Measurements from ENCODE around the gene CASZ1.

CASZ1 gene

GRCh38 chr1:10706376-10706913 is 90.0 kb downstream of the CASZ1 start:
- DNase-seq (ENCODE audit: low spot score): no peak

DNA sequence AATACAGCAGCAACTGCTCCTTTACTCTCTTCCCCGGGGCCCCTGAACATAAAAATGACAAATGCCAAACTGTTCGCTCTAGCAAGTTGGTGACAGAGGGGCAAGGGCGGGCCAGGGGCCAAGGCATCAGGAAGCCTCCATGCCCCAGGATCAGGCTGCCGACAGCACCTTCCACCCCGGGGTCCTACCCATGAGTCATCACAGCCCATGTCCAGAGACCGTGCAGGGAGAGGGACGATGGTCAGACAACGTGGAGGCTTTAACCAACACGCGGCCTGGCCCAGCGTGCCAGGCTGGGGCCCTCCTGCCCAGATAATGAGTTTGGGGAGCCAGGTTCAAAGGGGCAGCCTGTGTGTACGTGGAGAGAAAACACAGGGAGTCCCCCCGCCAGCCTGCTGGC is 90.5 kb downstream of the CASZ1 start:
- DNase-seq (ENCODE audit: low spot score): no peak

GRCh38 chr1:10704368-10704882 is 92.0 kb downstream of the CASZ1 start:
- peak; percentile 76 for DNase-seq (ENCODE audit: low spot score)

- DNase-seq (ENCODE audit: low spot score): no peak
Measured at GRCh38 chr1:10703702-10704101, 92.7 kb downstream of the CASZ1 start.

- no peak for DNase-seq (ENCODE audit: low spot score)
Measured at GRCh38 chr1:10701145-10701544, 95.3 kb downstream of the CASZ1 start.

GRCh38 chr1:10699470-10699835 is 97.0 kb downstream of the CASZ1 start:
- no peak for DNase-seq (ENCODE audit: low spot score)

DNA sequence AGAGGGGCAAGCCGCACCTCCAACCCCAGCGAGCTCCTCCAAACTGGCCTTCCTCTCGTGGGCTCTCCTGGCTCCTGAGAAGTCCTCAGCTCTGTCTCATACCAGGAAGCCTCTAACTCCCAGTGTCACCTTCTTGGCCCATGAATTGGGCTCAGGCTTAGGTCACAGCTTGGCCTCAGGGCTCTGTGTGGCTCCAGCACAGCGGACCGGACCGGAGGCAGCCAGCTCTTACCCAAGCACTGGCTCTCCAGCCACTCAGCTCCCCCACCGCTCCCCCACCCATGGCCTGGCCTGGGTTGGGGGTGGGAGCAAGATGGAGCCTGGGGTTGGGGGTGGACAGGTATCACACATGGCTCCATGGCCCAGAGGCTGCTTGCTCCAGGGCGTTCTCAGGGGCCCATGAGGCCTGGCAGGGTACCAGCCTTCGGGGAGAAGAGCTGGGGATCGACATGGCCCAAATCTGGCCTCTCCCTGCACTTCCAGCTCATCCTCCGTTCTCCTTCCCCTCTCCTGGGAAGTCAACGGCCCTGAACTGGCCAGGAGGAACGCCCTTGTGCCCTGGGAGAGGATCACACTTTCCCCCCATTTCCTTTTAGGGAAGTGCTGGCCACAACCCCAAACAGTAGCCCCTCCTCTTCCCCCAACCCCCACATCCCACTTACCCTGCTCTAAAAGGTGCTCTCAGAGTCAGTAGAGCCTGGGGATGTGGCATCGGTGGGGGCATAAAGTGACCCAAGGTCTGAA is 97.5 kb downstream of the CASZ1 start:
- no peak for DNase-seq (ENCODE audit: low spot score)

GRCh38 chr1:10697621-10698160 is 98.8 kb downstream of the CASZ1 start:
- DNase-seq (ENCODE audit: low spot score): no peak

- no peak for DNase-seq (ENCODE audit: low spot score)
Measured at GRCh38 chr1:10696977-10697376, 99.5 kb downstream of the CASZ1 start.

DNA sequence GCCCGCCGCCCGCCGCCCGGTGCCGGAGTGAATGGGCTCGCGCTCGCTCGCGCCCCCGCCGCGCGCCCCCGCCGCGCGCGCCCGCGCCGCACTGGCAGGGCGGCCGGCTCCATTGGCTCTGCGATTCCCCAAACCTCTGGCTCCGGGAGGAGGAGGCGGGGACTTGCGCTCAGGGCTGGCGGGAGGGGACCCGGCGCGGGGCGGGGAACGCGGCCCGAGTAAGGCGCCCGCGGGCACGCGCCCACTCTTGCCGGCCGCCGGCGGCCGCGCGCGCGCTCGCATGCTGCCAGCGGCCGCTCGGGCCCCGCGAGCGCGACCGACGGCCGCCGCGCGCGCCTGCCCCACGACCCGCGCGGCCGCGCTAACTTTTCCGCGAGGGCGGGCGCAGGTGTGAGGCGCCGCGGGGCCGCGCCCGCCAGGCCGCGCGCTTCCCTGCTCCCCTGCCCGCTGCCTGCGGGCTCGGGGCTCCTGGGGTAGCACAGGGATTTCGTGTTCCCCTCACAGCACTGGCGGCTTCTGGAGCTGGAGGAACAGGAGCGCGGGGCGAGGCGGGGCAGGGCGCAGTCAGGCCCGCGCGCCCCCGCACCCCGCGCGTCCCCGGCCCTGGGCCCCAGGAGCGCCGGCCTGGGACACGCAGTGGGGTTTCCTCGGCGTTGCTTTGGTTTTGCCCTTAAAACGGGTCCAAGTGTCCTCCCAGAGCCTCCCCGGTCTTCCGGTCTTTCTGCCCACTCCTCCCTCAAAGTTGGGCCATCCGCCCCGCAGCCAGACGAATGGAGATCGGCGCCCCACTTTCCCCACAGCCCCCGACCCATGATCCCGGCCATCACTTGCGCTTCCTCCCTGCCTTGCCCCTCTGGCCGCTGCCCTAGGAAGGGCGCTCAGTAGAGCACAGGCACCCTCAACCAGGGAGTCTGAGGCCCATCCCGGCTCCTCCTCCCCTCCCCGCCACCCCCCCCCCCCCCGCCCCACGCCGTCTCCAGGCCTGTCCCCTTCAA is 101.5 kb downstream of the CASZ1 start:
- peak; percentile 99 for DNase-seq (ENCODE audit: low spot score)

DNA sequence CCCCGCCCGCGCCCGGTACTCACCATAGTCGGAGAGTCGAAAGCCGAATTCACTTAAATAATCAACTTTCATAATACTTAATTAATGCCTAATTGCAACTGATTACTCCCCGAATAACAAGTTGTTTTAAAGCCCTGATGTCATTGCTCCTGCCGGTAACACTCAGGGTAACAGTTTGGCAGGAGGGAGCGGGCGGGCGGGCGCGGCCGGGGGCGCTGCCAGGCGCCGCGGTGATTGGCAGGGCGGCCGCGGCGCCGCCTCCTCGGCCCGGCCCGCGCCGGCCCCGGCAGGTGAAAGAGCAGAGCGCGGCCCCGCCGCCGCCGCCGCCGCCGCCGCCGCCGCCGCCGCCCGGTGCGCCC is 102.2 kb downstream of the CASZ1 start:
- DNase-seq (ENCODE audit: low spot score): peak; percentile 93

DNA sequence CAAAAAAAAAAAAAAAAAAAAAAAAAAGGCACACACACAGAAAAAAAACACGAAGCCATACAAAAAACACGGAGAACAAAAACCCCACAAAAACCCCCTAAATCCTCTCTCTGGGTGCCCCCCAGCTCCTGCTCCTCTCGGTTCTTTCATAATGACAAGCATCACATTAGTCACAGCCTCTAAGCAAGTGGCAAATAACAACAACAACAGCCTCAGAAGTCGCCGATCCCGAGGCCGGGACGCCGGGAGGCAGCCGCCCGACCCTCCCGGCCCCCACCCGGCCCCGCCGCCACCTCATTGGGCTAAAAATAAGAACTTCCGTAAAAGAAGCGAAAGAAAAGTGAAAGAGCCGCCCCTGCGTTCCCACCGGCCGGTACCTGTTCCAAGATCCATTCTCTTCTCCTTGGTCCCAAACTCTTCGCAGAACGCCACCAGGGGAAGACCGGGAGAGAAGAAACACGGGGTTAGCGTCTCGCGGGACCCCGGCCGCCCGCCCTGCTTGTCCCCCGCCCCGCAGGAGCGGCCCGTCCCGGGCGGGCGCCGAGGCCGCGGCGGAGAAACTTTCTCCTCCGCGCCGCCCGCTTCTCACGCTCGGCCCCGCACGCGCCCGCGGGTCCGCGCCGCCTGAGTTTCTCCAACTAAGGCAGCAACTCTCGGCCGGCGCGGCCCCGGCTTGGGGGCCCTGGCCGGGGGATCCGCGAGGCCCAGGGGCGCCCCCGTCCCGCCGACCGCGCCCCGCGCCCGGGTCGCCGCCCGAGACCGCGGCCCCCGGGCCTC is 102.8 kb downstream of the CASZ1 start:
- DNase-seq (ENCODE audit: low spot score): peak; percentile 54

- DNase-seq (ENCODE audit: low spot score): no peak
Measured at GRCh38 chr1:10693152-10693496, 103.3 kb downstream of the CASZ1 start.

DNA sequence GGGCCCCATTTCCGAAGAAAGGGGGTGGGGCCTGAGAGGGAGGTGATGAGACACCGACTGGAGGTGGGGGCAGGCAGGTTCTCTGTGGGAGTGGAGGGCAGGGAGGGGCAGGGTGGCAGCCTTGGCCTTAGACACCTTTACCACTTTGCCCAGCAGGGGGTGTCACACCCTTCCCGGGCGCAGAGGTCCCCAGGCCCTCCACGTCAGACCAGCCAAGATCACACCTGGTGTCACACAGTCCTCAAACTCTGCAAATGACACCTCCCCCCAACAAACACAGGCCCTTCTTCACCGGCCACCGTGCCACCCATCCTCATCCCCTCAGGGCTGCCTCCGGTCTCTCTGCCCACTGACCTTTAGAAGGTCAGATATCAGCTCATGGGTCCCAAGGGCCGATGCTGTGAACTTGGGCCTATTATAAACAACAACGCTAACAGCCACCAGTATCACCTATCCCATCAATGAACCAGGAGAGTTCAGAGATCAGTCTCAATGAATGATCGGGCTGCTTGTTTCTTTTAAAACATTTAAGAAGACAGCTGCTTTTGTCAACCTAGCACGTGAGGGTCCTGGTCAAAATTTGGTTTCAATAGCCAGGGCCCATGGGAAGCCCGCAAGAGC is 103.9 kb downstream of the CASZ1 start:
- DNase-seq (ENCODE audit: low spot score): peak; percentile 85

DNA sequence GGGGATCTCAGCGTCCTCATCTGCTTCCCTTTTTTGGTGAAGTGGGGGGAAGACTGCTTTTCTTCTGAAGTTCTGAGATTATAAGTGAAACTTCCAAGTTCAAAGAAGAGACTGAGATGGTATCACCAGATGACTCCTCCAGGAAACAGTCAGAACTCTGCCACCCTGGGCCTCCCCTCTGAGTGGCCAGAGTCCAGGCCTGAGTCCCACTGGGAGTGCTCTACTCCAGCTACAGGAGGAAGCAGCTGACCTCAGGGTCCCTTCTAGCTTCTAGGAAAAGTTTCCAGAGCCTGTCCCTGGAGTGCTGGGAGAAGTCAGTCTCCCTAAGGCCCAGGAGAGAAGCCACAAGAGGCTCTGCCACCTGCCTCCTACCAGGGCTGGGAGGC is 104.7 kb downstream of the CASZ1 start:
- DNase-seq (ENCODE audit: low spot score): no peak

DNA sequence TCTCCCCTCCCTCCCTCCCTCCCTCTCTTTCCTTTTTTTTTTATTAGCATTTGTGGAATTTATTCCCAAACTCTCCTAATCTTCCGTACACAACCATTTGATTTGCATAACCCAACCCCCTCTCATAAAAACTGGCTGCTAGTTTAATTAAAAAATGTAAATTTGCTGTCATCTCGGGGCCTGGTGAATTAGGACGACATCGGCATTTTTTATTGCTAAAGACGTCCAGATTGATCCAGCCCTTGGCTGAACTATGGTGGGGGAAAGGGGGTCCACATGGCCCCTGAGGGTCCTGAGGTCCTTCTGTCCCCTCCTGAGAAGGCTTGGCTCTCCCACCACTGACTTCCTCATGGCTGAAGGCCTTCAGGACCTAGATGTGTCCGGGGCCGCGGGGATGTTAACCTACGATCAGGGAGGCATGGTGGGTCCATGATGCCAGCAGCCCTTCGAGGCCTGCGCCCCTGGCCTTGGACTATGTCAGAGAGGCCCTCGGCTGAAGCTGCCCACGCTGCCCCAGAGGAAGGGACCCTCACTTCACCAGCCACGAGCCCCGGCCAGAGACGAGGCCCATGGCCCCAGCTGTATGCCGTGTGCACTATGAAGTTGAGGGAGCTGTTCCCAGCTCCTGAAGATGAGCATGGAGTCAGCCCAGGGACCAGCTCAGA is 105.2 kb downstream of the CASZ1 start:
- no peak for DNase-seq (ENCODE audit: low spot score)

DNA sequence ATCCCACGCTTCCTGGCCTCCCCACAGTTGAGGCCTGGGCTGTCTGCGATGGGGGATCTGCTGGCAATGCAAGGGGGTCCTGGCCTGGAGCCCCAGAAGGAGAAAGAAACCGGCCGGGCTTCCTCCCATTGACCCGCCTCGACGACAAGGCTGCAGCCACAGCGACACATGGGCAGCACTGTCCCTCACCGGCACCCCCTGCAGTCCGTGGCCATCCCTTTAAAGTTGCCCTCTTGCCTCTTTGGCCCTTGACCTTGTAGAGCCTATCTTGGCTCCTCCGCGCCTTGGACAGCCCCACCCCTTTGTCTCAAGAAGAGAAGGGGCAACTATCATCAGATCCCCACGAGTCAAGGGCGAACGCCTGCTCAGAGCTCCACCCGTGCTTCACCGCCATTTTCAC is 106.0 kb downstream of the CASZ1 start:
- no peak for DNase-seq (ENCODE audit: low spot score)

GRCh38 chr1:10688409-10688786 is 108.0 kb downstream of the CASZ1 start:
- no peak for DNase-seq (ENCODE audit: low spot score)

DNA sequence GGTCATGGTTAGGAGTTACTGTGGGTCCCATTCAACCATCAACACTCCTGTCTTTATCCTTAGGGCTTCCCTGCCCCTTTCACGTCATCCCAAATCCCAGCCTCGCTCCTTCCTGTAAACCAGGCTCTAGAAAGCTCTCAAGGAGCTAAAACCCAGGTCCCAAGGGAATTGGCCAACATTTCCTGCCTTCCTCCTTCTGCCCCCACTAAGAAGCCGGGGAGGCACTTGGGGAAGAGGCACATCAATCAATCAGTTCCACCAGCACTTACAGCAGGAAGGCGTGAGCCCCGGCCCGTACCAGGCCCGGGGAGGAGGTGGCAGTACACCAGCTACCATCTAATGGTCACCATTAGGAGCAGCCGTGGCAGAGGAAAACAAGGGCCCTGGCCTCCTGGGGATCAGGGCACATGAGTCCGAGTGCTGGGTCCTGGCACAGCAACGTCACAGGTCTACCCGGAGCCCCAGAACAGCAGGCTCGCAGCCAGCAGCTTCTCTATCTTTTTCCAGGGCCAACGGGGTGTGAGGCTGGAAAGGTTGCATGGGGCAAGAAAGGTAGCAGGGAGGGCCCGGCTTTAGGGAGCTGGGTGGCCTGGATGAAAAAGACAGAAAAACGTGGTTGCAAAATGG is 108.6 kb downstream of the CASZ1 start:
- no peak for DNase-seq (ENCODE audit: low spot score)

GRCh38 chr1:10687251-10687651 is 109.2 kb downstream of the CASZ1 start:
- DNase-seq (ENCODE audit: low spot score): no peak
